ENCODE data around the gene TLDC2. TPM values are rescaled to one million over a fixed set of nuclear protein-coding genes. Genes with fewer than 3 reads are reported as not detected.
A peak's percentile ranks its signal among the peaks of the same experiment; 100 is the strongest.

TLDC2 gene
- total and polyA plus RNA-seq, 2 of the 8 experiments (the other 6 are each of a cell fraction or from before 2014, with no cell fraction given) = 0.29 to 0.34 TPM

DNA sequence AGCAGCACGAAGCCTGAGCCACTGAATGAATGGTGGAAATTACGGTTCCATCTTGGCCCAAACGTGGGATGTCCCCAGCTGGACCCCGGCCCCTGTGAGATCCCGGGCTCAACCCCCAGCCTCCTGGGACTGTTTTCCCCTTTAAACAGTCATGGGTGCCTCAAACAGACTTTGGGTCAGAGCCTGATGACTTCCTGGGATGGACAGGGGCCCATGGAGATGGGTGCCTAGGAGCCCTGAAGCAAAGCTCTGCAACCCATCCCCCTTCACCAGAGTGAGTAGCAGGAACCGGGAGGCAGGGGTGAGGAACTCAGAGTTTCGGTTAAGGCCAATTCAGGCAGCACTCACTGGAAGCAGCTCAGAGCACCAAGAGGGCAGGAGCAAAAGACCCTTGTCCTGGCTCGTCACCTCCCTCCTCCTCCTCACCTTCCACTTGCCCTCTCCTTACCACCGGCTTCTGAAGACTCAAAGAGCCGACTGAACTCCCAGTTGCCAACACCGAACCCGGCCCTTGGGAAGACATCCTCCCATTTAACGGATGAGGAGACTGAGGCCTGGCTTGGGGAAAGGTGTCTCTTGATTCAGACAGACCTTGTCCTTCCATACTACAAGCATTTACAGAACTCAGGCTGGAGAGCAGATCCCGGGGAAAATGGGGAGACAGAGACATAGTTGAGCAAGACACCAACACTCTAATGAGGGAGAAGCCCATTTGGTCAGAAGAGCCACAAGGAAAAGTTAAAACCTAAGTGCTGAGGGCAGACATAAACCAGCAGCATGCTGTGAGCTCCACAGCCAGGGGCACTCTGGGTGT lies 14.9 kb upstream of the TLDC2 start:
- Histone ChIP-seq H3K36me3 (ENCODE audit: control insufficient read depth in 2 of 4, insufficient read depth in 4 of 4, low read length in 3 of 4) (0 out of 8 replicates have a peak, but pooled peaks cover 0 to 2% (median 0%) of the 10 kb centered on the region in 4 experiments), H2AK5ac (ENCODE audit: low read depth, low read length) (0 out of 2 replicates have a peak overlapping the region, but pooled peaks have one; percentile 5), H3K23me2 (ENCODE audit: low read depth, low read length) (peaks cover 15% of the 10 kb centered on the region; the same call in 1 of the 2 replicates), H3K27me3 (replicated peaks in 1 of 4; ENCODE audit: control insufficient read depth in 3 of 4, extremely low read depth in 1 of 4, insufficient read depth in 3 of 4, low read length in 3 of 4) (peaks cover 0 to 8% (median 6%) of the 10 kb centered on the region in 4 experiments; a peak in 4 of 7 replicates), H3K18ac (ENCODE audit: extremely low read depth, low read length) (peak overlapping the region; percentile 2; the same call in 1 of the 2 replicates), H3K27ac (ENCODE audit: low read depth, low read length) (no peak overlapping the region), H3K4me1 (replicated peaks in 1 of 4; ENCODE audit: control insufficient read depth in 3 of 4, insufficient read depth in 4 of 4, low read length in 3 of 4) (peaks cover 3 to 23% (median 17%) of the 10 kb centered on the region in 4 experiments), H2BK20ac (ENCODE audit: low read length) (no peak overlapping the region), H3K14ac (ENCODE audit: insufficient read length) (no peak overlapping the region), H4K20me1 (replicated peaks in 1 of 2; ENCODE audit: control insufficient read depth in 1 of 2, insufficient read depth in 2 of 2, low read length in 2 of 2) (peaks cover 24 to 26% of the 10 kb centered on the region in 2 experiments), H3K23ac (ENCODE audit: insufficient read length) (no peak overlapping the region), H2BK120ac (replicated peaks; ENCODE audit: low read depth, low read length) (no peak overlapping the region), H4K8ac (ENCODE audit: extremely low read depth, insufficient read depth, low read length) (peak overlapping the region; percentile 1; the same call in 1 of the 2 replicates), H3K4ac (replicated peaks; ENCODE audit: insufficient read length, low read depth, low read length) (no peak overlapping the region), H3K4me3 (ENCODE audit: extremely low read depth in 1 of 4, insufficient read depth in 2 of 4, low read depth in 3 of 4, low read length in 4 of 4) (peak overlapping the region in 3 of 4 experiments; percentile 47 to 70 (median 53); a peak in 2 of 8 replicates), H3K56ac (replicated peaks; ENCODE audit: insufficient read length, low read depth, low read length) (no peak overlapping the region), H4K91ac (replicated peaks; ENCODE audit: insufficient read length, low read length) (no peak overlapping the region), H3K79me2 (ENCODE audit: control insufficient read depth in 1 of 2, insufficient read depth in 2 of 2, low read length in 2 of 2) (peaks cover 0 to 42% of the 10 kb centered on the region in 2 experiments; a peak in 2 of 4 replicates), H3K4me2 (ENCODE audit: insufficient read depth in 1 of 2, low read depth in 2 of 2, low read length in 2 of 2) (peak overlapping the region; percentile 70 to 85; a peak in 2 of 4 replicates), H3K9ac (replicated peaks in 1 of 4; ENCODE audit: extremely low read depth in 1 of 4, low read depth in 3 of 4, low read length in 3 of 4) (no peak overlapping the region), H2BK5ac (ENCODE audit: low read depth, low read length) (no peak overlapping the region), H4K5ac (ENCODE audit: insufficient read length, low read depth, low read length) (no peak overlapping the region), H3K79me1 (ENCODE audit: low read depth, low read length) (peaks cover 24% of the 10 kb centered on the region), H3K9me3 (ENCODE audit: insufficient read depth in 2 of 2, low read depth in 1 of 2, low read length in 1 of 2) (no peaks in the 10 kb centered on the region), H2BK12ac (ENCODE audit: low read depth, low read length) (peak overlapping the region; percentile 51; the same call in 1 of the 2 replicates), H2BK15ac (ENCODE audit: low read length) (no peak overlapping the region), H2AFZ (ENCODE audit: low read length) (no peak overlapping the region)
- POLR2A ChIA-PET (ENCODE audit: partially characterized antibody) = interaction anchor here (0.6 to 5.8 kb wide), 7 partner anchors 10 to 389 kb away, joined by 3 to 41 read pairs (median 5); partner anchors contain the start of gene DSN1
- FAIRE-seq (no peak), DNase-seq (ENCODE audit: low read depth in 1 of 2, low spot score in 2 of 2) (no peak)
- CTCF ChIA-PET (ENCODE audit: partially characterized antibody) = interaction anchor here (1.1 to 5.9 kb wide), 11 partner anchors 14 to 87 kb away, joined by 3 to 41 read pairs (median 6); partner anchors contain the start of gene DSN1
- WGBS, 2 experiments (ENCODE audit: extremely low coverage in 1 of 2, insufficient coverage in 1 of 2, insufficient read length in 1 of 2, insufficient replicate concordance in 2 of 2, low coverage in 1 of 2, low lambda C conversion rate in 2 of 2, missing lambda C conversion rate in 1 of 2) = 88% methylated on average over 12 of the region's 14 CpGs; no CpG with 5 or more reads in 1 of the 2 experiments
- TF ChIP-seq, protein P1, sequence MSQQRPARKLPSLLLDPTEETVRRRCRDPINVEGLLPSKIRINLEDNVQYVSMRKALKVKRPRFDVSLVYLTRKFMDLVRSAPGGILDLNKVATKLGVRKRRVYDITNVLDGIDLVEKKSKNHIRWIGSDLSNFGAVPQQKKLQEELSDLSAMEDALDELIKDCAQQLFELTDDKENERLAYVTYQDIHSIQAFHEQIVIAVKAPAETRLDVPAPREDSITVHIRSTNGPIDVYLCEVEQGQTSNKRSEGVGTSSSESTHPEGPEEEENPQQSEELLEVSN (IDR thresholded peaks at IDR 0.05) = no peak
- TF ChIP-seq POU5F1 (IDR thresholded peaks at IDR 0.05; ENCODE audit: low read depth, low read length) (no peak), RNF2 (IDR thresholded peaks at IDR 0.05; ENCODE audit: borderline replicate concordance, low read depth, low read length, missing control alignments, poor library complexity, severe bottlenecking) (no peak)

Measured in H1 (cell line).